A549 (cell line): ENCODE measurements around the gene RAD51B. TPM values are rescaled to one million over a fixed set of nuclear protein-coding genes. Genes with fewer than 3 reads are reported as not detected.

Experiments
- ATAC-seq, 2 experiments: fragments of 200-7000 bp in 1 of 2; fragments of >200 bp in 1 of 2; cut with Nextera tagmentation in 1 of 2; cut with Tn5 transposase in 1 of 2; 3 replicates each; pipeline versions ENCODE4 v1.8.0 to v1.9.1; 2018 to 2020; ENCODE audit warnings: mild to moderate bottlenecking in 1 of 2, moderate library complexity in 1 of 2
- CTCF ChIA-PET: fragments of 300-600 bp; sonication (Branson Sonifier 250); formaldehyde crosslinking; extraction: SDS; loops from one replicate; lab custom pipeline; 2021; ENCODE audit warnings: antibody characterized with exemption, inconsistent platforms; lab: Yijun Ruan, JAX
- POLR2A ChIA-PET: fragments of 350-600 bp; formaldehyde crosslinking; extraction: SDS; loops from one replicate; lab custom pipeline; 2021; ENCODE audit warnings: antibody characterized with exemption, inconsistent platforms; lab: Yijun Ruan, JAX
- DNase-seq, 2 experiments: peaks; one replicate each; pipeline versions ENCODE4 v3.0.0 to v3.0.0-alpha.2; 2011 to 2016; ENCODE audit warnings: low read depth in 1 of 2, low spot score in 1 of 2
- FAIRE-seq: peaks from 2 replicates; lab custom pipeline; 2011; peaks lifted over from hg19 to GRCh38; lab: Jason Lieb, UNC
- H3K27ac ChIP-seq, 2 experiments: fragments of >200 bp; sonication (Bioruptor Twin); formaldehyde crosslinking; 3 replicates each; pipeline ENCODE4 v1.5.1; 2016 to 2017
- H3K4me1 ChIP-seq: fragments of >200 bp; sonication (Bioruptor Twin); formaldehyde crosslinking; 3 replicates; pipeline ENCODE4 v1.6.1; 2016
- H3K4me2 ChIP-seq: fragments of >200 bp; sonication (Bioruptor Twin); formaldehyde crosslinking; 3 replicates; pipeline ENCODE4 v1.6.1; 2016
- H3K4me3 ChIP-seq: fragments of >200 bp; sonication (Bioruptor Twin); formaldehyde crosslinking; 3 replicates; pipeline ENCODE4 v1.5.1; 2016
- H3K9me3 ChIP-seq: fragments of >200 bp; sonication (Bioruptor Twin); formaldehyde crosslinking; 3 replicates; pipeline ENCODE4 v1.6.1; 2016
- BHLHE40 ChIP-seq: IDR thresholded peaks from 2 replicates; pipeline ENCODE4 v1.6.1; 2012; ENCODE audit warnings: low read depth, low read length, inconsistent platforms
- CBX2 ChIP-seq: fragments of 200-600 bp; sonication (generic); IDR thresholded peaks from 2 replicates; pipeline ENCODE4 v1.6.1; 2016; ENCODE audit warnings: low read depth, mild to moderate bottlenecking, borderline replicate concordance
- CBX8 ChIP-seq: fragments of 200-600 bp; sonication (generic); IDR thresholded peaks from 2 replicates; pipeline ENCODE4 v1.6.1; 2016
- CHD2 ChIP-seq: fragments of 150-350 bp; IDR thresholded peaks from 2 replicates; pipeline ENCODE4 v1.6.1; 2014; ENCODE audit warnings: low read length; ENCODE audit not compliant: partially characterized antibody
- EHF ChIP-seq: fragments of 250-450 bp; sonication (Bioruptor Pico); IDR thresholded peaks from 2 replicates; pipeline ENCODE4 v1.5.0; 2020; ENCODE audit warnings: mild to moderate bottlenecking
- FOSL2 ChIP-seq, 2 experiments: fragments of 450-650 bp in 1 of 2; fragments of >200 bp in 1 of 2; sonication (Bioruptor Twin) in 1 of 2; formaldehyde crosslinking; IDR thresholded peaks; 2 replicates each; pipeline versions ENCODE4 v1.5.0 to v1.6.1; 2016 to 2020; ENCODE audit warnings: mild to moderate bottlenecking in 1 of 2, moderate library complexity in 1 of 2
- HDAC2 ChIP-seq: fragments of 200-600 bp; sonication (generic); IDR thresholded peaks from 2 replicates; pipeline ENCODE4 v1.6.1; 2016
- HOXA7 ChIP-seq: fragments of 250-450 bp; sonication (Bioruptor Pico); IDR thresholded peaks from 2 replicates; pipeline ENCODE4 v1.5.0; 2020; ENCODE audit warnings: mild to moderate bottlenecking, moderate library complexity
- HOXB5 ChIP-seq: fragments of 250-450 bp; sonication (Bioruptor Pico); IDR thresholded peaks from 2 replicates; pipeline ENCODE4 v1.5.0; 2020; ENCODE audit warnings: mild to moderate bottlenecking, moderate library complexity
- JUNB ChIP-seq: fragments of >200 bp; sonication (Bioruptor Twin); formaldehyde crosslinking; IDR thresholded peaks from 2 replicates; pipeline ENCODE4 v1.6.1; 2016
- KDM1A ChIP-seq: fragments of 200-600 bp; sonication (generic); IDR thresholded peaks from 2 replicates; pipeline ENCODE4 v1.6.1; 2016; ENCODE audit warnings: low read depth, mild to moderate bottlenecking
- KDM5A ChIP-seq: fragments of 200-600 bp; sonication (generic); IDR thresholded peaks from 2 replicates; pipeline ENCODE4 v1.6.1; 2016; ENCODE audit warnings: antibody characterized with exemption, mild to moderate bottlenecking
- MAZ ChIP-seq: fragments of 150-350 bp; IDR thresholded peaks from 2 replicates; pipeline ENCODE4 v1.6.1; 2014; ENCODE audit warnings: antibody characterized with exemption, low read depth, low read length, borderline replicate concordance
- MYC ChIP-seq: IDR thresholded peaks from 2 replicates; pipeline ENCODE4 v1.6.1; 2012; ENCODE audit warnings: mild to moderate bottlenecking, inconsistent platforms, low read length, improper control_type of control experiment, borderline replicate concordance
- NFE2L2 ChIP-seq: fragments of 150-350 bp; conservative IDR thresholded peaks from 2 replicates; pipeline ENCODE4 v1.6.1; 2014; ENCODE audit warnings: low read length
- NPAS2 ChIP-seq: fragments of 250-450 bp; sonication (Bioruptor Pico); IDR thresholded peaks from 2 replicates; pipeline ENCODE4 v1.8.0; 2022; ENCODE audit warnings: mild to moderate bottlenecking, moderate library complexity, borderline replicate concordance
- NR3C1 ChIP-seq: fragments of >200 bp; sonication (Bioruptor Twin); formaldehyde crosslinking; IDR thresholded peaks from 3 replicates; pipeline ENCODE4 v1.6.1; 2017
- POLR2AphosphoS2 ChIP-seq: conservative IDR thresholded peaks from 2 replicates; pipeline ENCODE4 v1.6.1; 2012; ENCODE audit warnings: low read length, improper control_type of control experiment, inconsistent platforms
- RAD21 ChIP-seq, 2 experiments: fragments of >200 bp in 1 of 2; sonication (Bioruptor Twin) in 1 of 2; formaldehyde crosslinking in 1 of 2; IDR thresholded peaks in 1 of 2; conservative IDR thresholded peaks in 1 of 2; 2 replicates in 1 of 2; 3 replicates in 1 of 2; pipeline ENCODE4 v1.6.1; 2012 to 2018; ENCODE audit warnings: inconsistent platforms in 1 of 2
- RCOR1 ChIP-seq: fragments of 150-350 bp; IDR thresholded peaks from 2 replicates; pipeline ENCODE4 v1.6.1; 2014; ENCODE audit warnings: antibody characterized with exemption, low read length, low read depth
- RNF2 ChIP-seq: fragments of 200-600 bp; sonication (generic); IDR thresholded peaks from 2 replicates; pipeline ENCODE4 v1.6.1; 2016; ENCODE audit warnings: low read depth, mild to moderate bottlenecking, antibody characterized with exemption, moderate library complexity, borderline replicate concordance
- SMC3 ChIP-seq: fragments of >200 bp; sonication (Bioruptor Twin); formaldehyde crosslinking; IDR thresholded peaks from 3 replicates; pipeline ENCODE4 v1.6.1; 2018; ENCODE audit warnings: inconsistent platforms
- WGBS: methylation state at CpG from one replicate; pipeline ENCODE4 v1.1.6; 2017; ENCODE audit errors: missing lambda C conversion rate; 5-methylcytosine and 5-hydroxymethylcytosine counted together
- polyA plus RNA-seq, 4 experiments: library from polyadenylated mRNA; depleted of rRNA in 3 of 4; stranded (reverse); fragments of >200 nt; fragmentation: RNase III in 1 of 4; extraction: RNeasy Plus Mini Kit Qiagen cat#74134 plus additional on column Dnase treatment in 1 of 4; gene quantifications; 2 replicates in 3 of 4; 3 replicates in 1 of 4; pipeline ENCODE4 v1.2.3, GENCODE V29; 2011 to 2017
- TF ChIP-seq, protein P1 (sequence below): fragments of 250-450 bp; sonication (Bioruptor Pico); IDR thresholded peaks from 2 replicates; pipeline ENCODE4 v1.5.0; 2021; ENCODE audit warnings: mild to moderate bottlenecking, moderate library complexity, borderline replicate concordance
- TF ChIP-seq, protein P2 (sequence below): fragments of >200 bp; sonication (Bioruptor Twin); formaldehyde crosslinking; IDR thresholded peaks from 2 replicates; pipeline ENCODE4 v1.6.1; 2016
- TF ChIP-seq, protein P3 (sequence below): IDR thresholded peaks from 2 replicates; pipeline ENCODE4 v1.6.1; 2012
- TF ChIP-seq, protein P4 (sequence below): fragments of 450-650 bp; IDR thresholded peaks from 2 replicates; pipeline ENCODE4 v1.6.1; 2014; ENCODE audit warnings: antibody characterized with exemption
- TF ChIP-seq, protein P5 (sequence below): IDR thresholded peaks from 2 replicates; pipeline ENCODE4 v1.6.1; 2012

The RAD51B gene
- polyA plus RNA-seq, 2 of the 4 experiments (the other 2 are of a cell fraction): 7.2 to 10.8 TPM

DNA sequence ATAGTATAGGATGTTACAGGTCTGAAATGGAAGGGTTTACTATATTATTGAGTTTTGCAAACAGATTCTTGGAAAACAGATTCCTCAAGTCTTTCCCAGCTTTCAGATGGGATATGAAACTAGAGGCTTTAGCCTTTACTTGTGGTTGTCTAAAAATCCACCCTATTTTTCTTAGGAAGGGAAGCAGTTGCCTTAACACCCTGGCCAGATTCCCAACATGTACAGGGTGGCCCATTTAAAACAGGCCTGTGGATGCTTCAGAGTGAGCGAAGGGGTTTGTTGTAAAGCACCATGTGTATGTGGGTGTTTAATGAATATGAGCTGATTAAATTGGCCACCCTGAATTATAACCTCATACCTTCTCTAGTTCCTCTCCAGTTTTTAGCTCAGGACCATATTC, 557.4 kb downstream of the RAD51B start:
- DNase-seq (no peak), ATAC-seq (no peak), FAIRE-seq (no peak)
- TF ChIP-seq, protein P1, sequence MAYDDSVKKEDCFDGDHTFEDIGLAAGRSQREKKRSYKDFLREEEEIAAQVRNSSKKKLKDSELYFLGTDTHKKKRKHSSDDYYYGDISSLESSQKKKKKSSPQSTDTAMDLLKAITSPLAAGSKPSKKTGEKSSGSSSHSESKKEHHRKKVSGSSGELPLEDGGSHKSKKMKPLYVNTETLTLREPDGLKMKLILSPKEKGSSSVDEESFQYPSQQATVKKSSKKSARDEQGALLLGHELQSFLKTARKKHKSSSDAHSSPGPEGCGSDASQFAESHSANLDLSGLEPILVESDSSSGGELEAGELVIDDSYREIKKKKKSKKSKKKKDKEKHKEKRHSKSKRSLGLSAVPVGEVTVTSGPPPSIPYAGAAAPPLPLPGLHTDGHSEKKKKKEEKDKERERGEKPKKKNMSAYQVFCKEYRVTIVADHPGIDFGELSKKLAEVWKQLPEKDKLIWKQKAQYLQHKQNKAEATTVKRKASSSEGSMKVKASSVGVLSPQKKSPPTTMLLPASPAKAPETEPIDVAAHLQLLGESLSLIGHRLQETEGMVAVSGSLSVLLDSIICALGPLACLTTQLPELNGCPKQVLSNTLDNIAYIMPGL (CRISPR knock-in tag): no peak
- TF ChIP-seq KDM5A: no peak
- TF ChIP-seq, protein P2, sequence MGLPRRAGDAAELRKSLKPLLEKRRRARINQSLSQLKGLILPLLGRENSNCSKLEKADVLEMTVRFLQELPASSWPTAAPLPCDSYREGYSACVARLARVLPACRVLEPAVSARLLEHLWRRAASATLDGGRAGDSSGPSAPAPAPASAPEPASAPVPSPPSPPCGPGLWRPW: no peak
- no peak for TF ChIP-seq KDM1A
- TF ChIP-seq NPAS2 (CRISPR knock-in tag): no peak
- TF ChIP-seq, protein P3, sequence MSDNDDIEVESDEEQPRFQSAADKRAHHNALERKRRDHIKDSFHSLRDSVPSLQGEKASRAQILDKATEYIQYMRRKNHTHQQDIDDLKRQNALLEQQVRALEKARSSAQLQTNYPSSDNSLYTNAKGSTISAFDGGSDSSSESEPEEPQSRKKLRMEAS: no peak
- no peak for TF ChIP-seq FOSL2 (IDR thresholded peaks at IDR 0.05)
- no peak for TF ChIP-seq FOSL2 (CRISPR knock-in tag; IDR thresholded peaks at IDR 0.05)
- no peak for TF ChIP-seq POLR2AphosphoS2
- TF ChIP-seq HDAC2: no peak
- no peak for TF ChIP-seq EHF
- no peak for TF ChIP-seq JUNB
- TF ChIP-seq RCOR1: no peak
- TF ChIP-seq SMC3: no peak
- TF ChIP-seq NFE2L2: no peak
- TF ChIP-seq NR3C1: no peak
- no peak for TF ChIP-seq RNF2
- no peak for TF ChIP-seq MAZ
- TF ChIP-seq HOXA7 (CRISPR knock-in tag): no peak
- Histone ChIP-seq H3K4me3 (no peak overlapping the region), H3K9me3 (no peaks in the 10 kb centered on the region), H3K27ac (peak overlapping the region; percentile 5 to 47; a peak in 4 of 6 replicates), H3K4me2 (no peak overlapping the region), H3K4me1 (peaks cover 18% of the 10 kb centered on the region; the same call in 2 of the 3 replicates)
- ChIA-PET POLR2A (no interaction called here), CTCF (interaction anchor here (1.2 to 1.7 kb wide), 2 partner anchors 9 to 10 kb away, joined by 3 to 4 read pairs; no protein-coding TSS in a partner anchor)
- WGBS: 100% methylated on average over 1 of the region's 1 CpG

DNA sequence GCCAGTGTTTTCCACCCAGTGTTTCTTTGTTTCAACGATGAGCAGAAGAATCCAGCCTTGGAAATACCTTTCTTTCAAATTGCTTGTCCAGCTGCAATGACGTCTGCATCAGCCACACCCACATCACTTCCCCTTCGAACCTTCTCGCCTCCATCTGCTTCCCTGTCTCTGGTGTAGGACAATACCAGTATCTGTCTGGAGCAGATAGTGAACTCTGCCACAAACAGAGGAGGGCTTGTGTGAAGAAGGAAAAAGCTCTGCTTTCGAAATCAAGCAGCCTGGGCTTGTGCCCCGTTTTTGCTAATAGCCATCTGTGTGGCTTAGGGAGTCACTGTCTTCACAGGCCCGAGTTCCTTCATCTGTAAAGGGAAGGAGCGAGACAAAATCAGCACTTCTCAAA, 557.9 kb downstream of the RAD51B start:
- Histone ChIP-seq H3K4me1 (peaks cover 18% of the 10 kb centered on the region; the same call in 2 of the 3 replicates), H3K4me3 (no peak overlapping the region), H3K27ac (peak overlapping the region; percentile 5 to 47; a peak in 3 of 6 replicates), H3K9me3 (no peaks in the 10 kb centered on the region), H3K4me2 (no peak overlapping the region)
- ChIA-PET CTCF (interaction anchor here (0.7 to 1.7 kb wide), 3 partner anchors 10 to 434 kb away, joined by 3 to 4 read pairs (median 3); no protein-coding TSS in a partner anchor), POLR2A (no interaction called here)
- no peak for FAIRE-seq
- no peak; a peak in 1 of 6 replicates for ATAC-seq
- TF ChIP-seq, protein P4, sequence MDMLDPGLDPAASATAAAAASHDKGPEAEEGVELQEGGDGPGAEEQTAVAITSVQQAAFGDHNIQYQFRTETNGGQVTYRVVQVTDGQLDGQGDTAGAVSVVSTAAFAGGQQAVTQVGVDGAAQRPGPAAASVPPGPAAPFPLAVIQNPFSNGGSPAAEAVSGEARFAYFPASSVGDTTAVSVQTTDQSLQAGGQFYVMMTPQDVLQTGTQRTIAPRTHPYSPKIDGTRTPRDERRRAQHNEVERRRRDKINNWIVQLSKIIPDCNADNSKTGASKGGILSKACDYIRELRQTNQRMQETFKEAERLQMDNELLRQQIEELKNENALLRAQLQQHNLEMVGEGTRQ: no peak
- TF ChIP-seq BHLHE40 (no peak), MYC (no peak), CHD2 (no peak), NFE2L2 (no peak), CBX2 (no peak), CBX8 (no peak), JUNB (no peak), POLR2AphosphoS2 (no peak), HOXB5 (CRISPR knock-in tag) (no peak), RAD21 (conservative IDR thresholded peaks at IDR 0.05 in 1 of 2, IDR thresholded peaks at IDR 0.05 in 1 of 2) (no peak)
- TF ChIP-seq, protein P5, sequence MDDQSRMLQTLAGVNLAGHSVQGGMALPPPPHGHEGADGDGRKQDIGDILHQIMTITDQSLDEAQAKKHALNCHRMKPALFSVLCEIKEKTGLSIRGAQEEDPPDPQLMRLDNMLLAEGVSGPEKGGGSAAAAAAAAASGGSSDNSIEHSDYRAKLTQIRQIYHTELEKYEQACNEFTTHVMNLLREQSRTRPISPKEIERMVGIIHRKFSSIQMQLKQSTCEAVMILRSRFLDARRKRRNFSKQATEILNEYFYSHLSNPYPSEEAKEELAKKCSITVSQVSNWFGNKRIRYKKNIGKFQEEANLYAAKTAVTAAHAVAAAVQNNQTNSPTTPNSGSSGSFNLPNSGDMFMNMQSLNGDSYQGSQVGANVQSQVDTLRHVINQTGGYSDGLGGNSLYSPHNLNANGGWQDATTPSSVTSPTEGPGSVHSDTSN: no peak
- TF ChIP-seq, protein P3: no peak
- DNase-seq: peak in 1 of 2 experiments; percentile 38
- 81% methylated on average over 8 of the region's 8 CpGs for WGBS
